Measurements from ENCODE around the gene RETREG2. TPM values are rescaled to one million over a fixed set of nuclear protein-coding genes. Genes with fewer than 3 reads are reported as not detected.

The RETREG2 gene
- total and polyA plus RNA-seq, 2 of the 8 experiments (the other 6 are each of a cell fraction or from before 2014, with no cell fraction given), result 51.3 to 67.4 TPM

DNA sequence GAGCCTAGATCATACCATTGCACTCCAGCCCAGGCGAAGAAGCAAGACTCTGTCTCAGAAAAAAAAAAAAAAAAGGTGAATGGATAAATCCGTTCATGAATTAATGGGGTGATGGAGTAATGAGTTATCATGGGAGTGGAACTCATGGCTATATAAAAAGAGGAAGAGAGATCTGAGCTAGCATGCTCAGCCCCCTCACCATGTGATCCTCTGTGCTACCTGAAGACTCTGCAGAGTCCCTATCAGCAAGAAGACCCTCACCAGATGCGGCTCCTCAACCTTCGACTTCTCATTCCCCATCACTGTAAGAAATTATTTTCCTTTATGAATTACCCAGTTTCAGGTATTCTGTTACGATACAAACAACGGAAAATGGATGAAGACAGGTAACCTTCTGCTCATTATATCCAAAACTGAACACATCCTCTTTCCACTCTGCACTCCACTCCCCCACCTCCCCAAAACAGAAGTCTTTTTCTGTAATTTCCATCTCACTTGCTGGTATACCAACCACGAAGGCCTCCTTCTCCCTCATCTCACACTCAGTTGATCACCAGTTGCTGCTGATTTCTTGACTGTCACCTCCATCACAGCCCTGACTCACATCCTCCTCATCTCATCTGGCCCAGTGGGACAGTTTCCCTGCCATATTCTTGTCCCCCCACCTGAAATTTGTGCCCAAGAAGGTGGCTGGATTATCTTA lies 8.8 kb downstream of the RETREG2 start:
- H2BK12ac ChIP-seq (ENCODE audit: low read depth, low read length), result no peak overlapping the region
- no peaks in the 10 kb centered on the region for H3K23me2 ChIP-seq (ENCODE audit: low read depth, low read length)
- H2AFZ ChIP-seq (ENCODE audit: low read length), result no peak overlapping the region
- POLR2A ChIA-PET (ENCODE audit: partially characterized antibody), result no interaction called here
- H3K9ac ChIP-seq (replicated peaks in 1 of 4; ENCODE audit: extremely low read depth in 1 of 4, low read depth in 3 of 4, low read length in 3 of 4), result no peak overlapping the region
- H3K9me3 ChIP-seq (ENCODE audit: insufficient read depth in 2 of 2, low read depth in 1 of 2, low read length in 1 of 2), result no peaks in the 10 kb centered on the region
- H2BK15ac ChIP-seq (ENCODE audit: low read length), result no peak overlapping the region
- H2BK5ac ChIP-seq (ENCODE audit: low read depth, low read length), result no peak overlapping the region
- no peak overlapping the region for H3K23ac ChIP-seq (ENCODE audit: insufficient read length)
- H3K4me2 ChIP-seq (ENCODE audit: insufficient read depth in 1 of 2, low read depth in 2 of 2, low read length in 2 of 2), result no peak overlapping the region
- H3K18ac ChIP-seq (ENCODE audit: extremely low read depth, low read length), result no peak overlapping the region
- no peak overlapping the region for H3K27ac ChIP-seq (ENCODE audit: low read depth, low read length)
- no peak overlapping the region for H3K4ac ChIP-seq (replicated peaks; ENCODE audit: insufficient read length, low read depth, low read length)
- H2BK20ac ChIP-seq (ENCODE audit: low read length), result no peak overlapping the region
- 88% methylated on average over 6 of the region's 7 CpGs; no CpG with 5 or more reads in 1 of the 2 experiments for WGBS, 2 experiments (ENCODE audit: extremely low coverage in 1 of 2, insufficient coverage in 1 of 2, insufficient read length in 1 of 2, insufficient replicate concordance in 2 of 2, low coverage in 1 of 2, low lambda C conversion rate in 2 of 2, missing lambda C conversion rate in 1 of 2)
- H3K56ac ChIP-seq (replicated peaks; ENCODE audit: insufficient read length, low read depth, low read length), result no peak overlapping the region
- no peaks in the 10 kb centered on the region for H3K79me2 ChIP-seq (ENCODE audit: control insufficient read depth in 1 of 2, insufficient read depth in 2 of 2, low read length in 2 of 2)
- no peak for FAIRE-seq
- H4K5ac ChIP-seq (ENCODE audit: insufficient read length, low read depth, low read length), result no peak overlapping the region
- H3K27me3 ChIP-seq (replicated peaks in 1 of 4; ENCODE audit: control insufficient read depth in 3 of 4, extremely low read depth in 1 of 4, insufficient read depth in 3 of 4, low read length in 3 of 4), result no peaks in the 10 kb centered on the region
- peaks cover 4 to 21% (median 10%) of the 10 kb centered on the region in 4 experiments; a peak in 6 of 8 replicates for H3K36me3 ChIP-seq (ENCODE audit: control insufficient read depth in 2 of 4, insufficient read depth in 4 of 4, low read length in 3 of 4)
- TF ChIP-seq EZH2 (IDR thresholded peaks at IDR 0.05; ENCODE audit: low read depth, low read length, severe bottlenecking) (no peak), BACH1 (IDR thresholded peaks at IDR 0.05; ENCODE audit: low read length) (no peak)
- H2BK120ac ChIP-seq (replicated peaks; ENCODE audit: low read depth, low read length), result no peak overlapping the region
- peaks cover 0 to 2% of the 10 kb centered on the region in 2 experiments for H4K20me1 ChIP-seq (replicated peaks in 1 of 2; ENCODE audit: control insufficient read depth in 1 of 2, insufficient read depth in 2 of 2, low read length in 2 of 2)
- no peaks in the 10 kb centered on the region for H3K79me1 ChIP-seq (ENCODE audit: low read depth, low read length)
- H4K91ac ChIP-seq (replicated peaks; ENCODE audit: insufficient read length, low read length), result no peak overlapping the region
- CTCF ChIA-PET (ENCODE audit: partially characterized antibody), result no interaction called here
- no peak overlapping the region for H4K8ac ChIP-seq (ENCODE audit: extremely low read depth, insufficient read depth, low read length)
- no peak for DNase-seq (ENCODE audit: low read depth in 1 of 2, low spot score in 2 of 2)
- no peaks in the 10 kb centered on the region for H3K4me1 ChIP-seq (replicated peaks in 1 of 4; ENCODE audit: control insufficient read depth in 3 of 4, insufficient read depth in 4 of 4, low read length in 3 of 4)
- no peak overlapping the region for H2AK5ac ChIP-seq (ENCODE audit: low read depth, low read length)
- H3K14ac ChIP-seq (ENCODE audit: insufficient read length), result no peak overlapping the region
- H3K4me3 ChIP-seq (ENCODE audit: extremely low read depth in 1 of 4, insufficient read depth in 2 of 4, low read depth in 3 of 4, low read length in 4 of 4), result no peak overlapping the region

Data from H1 (cell line).